GM19438 (cell line): Measurements from ENCODE around the gene SWAP70.

Experiments used
- ATAC-seq: cut with Tn5 transposase; IDR thresholded peaks from one replicate; pipeline ENCODE4 v1.9.1; 2021; ENCODE audit warnings: low read depth; ENCODE audit not compliant: unreplicated experiment

The SWAP70 gene

GRCh38 chr11:9651481-9651880 is 12.4 kb upstream of the SWAP70 start:
- ATAC-seq: no peak

DNA sequence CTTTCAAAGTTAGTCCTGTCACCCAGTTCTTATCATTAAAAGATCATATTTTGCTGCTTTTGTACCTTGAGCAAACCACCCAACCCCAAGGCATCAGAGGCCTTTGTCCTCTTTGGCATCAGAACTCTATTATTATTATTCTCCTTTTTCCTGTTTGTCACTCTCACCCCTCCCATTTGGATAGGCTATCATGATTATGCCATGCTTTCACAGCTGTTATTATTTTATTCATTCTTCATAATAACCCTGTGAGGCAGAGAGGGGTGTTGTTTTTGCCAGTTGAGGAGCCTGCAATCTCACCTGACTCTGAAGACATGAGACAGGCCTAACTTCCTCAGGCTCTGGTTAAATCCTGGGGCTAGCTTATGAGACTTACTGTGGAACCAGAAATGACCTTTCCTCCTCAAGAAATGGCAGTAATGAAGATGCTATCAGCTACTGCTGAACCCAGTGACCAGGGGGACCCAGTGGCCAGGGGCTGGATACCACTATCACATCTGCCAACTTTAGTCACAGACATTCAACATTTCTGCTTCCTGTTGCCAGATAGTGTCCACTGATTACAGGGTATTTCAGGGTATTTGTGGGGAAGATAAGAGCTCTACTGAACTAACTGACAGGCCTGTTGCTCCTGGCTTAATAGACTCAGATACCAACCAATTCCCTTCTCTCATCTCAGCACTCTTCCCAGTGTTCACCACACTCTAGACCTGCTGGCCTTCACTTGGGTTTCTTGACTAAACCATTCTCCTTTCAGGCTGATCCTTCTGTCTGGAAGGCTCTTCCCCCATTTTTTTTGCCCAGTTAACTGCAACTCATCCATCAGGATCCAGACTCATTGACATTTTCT is 11.8 kb upstream of the SWAP70 start:
- no peak for ATAC-seq

DNA sequence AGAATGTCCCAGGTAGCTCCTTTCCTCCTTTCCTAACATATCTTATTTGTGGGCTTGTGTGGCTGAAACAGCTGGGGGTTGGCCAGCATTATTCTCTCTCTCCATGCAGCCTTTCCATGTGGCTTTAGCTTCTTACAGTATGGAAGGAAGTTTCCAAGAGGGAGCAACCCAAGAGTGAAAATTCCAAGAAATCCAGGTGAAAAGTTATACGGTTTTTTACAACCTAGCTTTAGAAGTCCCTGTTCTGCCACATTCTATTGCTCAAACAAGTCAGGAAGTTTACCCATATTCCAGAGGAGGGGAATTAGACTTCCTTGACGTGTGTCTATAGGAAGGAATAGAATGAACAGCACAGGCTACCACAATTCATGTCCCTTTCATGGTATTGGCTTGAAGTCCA is 10.0 kb upstream of the SWAP70 start:
- no peak for ATAC-seq

- ATAC-seq: no peak
Measured at GRCh38 chr11:9656864-9657263, 7.0 kb upstream of the SWAP70 start.

DNA sequence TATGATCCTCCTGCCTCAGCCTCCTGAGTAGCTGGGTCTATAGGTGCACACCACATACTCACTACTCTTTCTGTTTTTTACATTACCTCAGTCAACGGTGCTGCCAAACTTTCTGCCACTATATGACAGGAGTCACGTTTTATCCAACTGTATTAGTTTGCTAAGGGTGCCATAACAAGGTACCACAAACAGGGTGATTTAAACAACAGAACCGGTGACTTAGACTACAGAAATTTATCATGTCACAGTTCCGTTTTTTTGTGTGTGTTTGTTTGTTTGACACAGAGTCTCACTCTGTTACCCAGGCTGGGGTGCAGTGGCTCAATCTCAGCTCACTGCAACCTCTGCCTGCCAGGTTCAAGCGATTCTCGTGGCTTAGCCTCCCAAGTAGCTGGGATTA is 6.3 kb upstream of the SWAP70 start:
- ATAC-seq: no peak

- no peak for ATAC-seq
Measured at GRCh38 chr11:9660886-9661285, 3.0 kb upstream of the SWAP70 start.

GRCh38 chr11:9662273-9662672 is 1.6 kb upstream of the SWAP70 start:
- ATAC-seq: no peak

- peak; percentile 47 for ATAC-seq
Measured at GRCh38 chr11:9664276-9665171, 647 bp downstream of the SWAP70 start.

GRCh38 chr11:9665749-9666148 is 1.9 kb downstream of the SWAP70 start:
- no peak for ATAC-seq

DNA sequence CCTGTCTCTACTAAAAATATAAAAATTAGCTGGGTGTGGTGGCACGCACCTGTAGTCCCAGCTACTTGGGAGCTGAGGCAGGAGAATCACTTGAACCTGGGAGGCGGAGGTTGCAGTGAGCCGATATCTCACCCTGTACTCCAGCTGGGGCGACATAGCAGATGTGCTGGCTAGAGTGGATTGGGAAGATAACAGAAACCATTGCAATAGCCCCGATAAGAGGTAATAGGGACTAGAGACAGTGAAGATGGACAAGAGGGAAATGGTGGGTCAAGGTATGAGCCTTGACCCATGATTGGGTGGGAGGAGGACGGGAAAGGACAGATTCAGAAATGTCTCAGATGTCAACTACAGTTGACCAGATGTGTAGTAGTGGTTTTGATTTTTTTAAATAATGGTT is 6.1 kb downstream of the SWAP70 start:
- ATAC-seq: no peak

DNA sequence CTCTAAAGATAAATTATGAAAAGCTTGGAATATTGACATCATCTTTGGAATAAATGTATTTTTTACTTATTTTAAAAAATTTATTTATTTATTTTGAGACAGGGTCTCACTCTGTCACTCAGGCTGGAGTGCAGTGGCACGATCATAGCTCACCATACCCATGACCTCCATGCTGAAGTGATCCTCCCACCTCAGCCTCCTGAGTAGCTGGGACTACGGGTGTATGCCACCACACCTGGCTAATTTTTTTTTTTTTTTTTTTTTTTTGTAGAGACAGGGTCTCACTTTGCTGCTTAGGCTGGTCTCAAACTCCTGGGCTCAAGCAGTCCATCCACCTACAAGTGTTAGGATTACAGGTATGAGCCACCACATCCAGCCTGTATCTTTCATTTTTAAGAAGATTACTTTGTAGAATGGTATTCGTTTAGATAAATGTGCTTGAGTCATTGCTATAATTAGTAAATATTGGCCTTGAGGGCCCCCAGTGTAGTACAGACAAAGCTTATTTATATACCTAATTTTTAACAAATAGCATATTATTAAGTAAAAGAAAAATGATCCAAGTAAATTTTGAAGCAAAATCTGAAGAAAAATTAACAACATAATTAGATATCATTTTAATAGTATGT is 8.5 kb downstream of the SWAP70 start:
- ATAC-seq: no peak

GRCh38 chr11:9672918-9673317 is 9.0 kb downstream of the SWAP70 start:
- ATAC-seq: no peak

DNA sequence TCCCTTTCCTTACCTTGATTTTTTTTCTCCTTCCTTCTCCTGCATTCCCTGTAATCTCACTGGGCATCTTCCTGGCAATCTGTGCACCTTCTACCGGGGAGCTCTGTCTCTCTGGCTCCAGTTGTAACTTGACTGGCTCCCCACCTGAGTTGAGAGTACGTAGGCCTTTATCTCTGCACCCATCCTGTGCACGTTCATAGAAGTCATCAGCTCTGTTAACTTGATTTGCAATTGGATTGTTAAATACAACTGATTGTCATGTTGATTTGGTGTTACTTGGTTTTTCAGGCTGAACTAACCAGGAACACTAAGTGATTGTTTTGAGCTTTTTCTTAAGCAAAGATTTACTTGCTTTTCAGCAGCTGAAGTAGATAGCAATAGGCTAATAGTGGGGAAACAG is 11.8 kb downstream of the SWAP70 start:
- ATAC-seq: no peak

GRCh38 chr11:9677951-9678350 is 14.1 kb downstream of the SWAP70 start:
- ATAC-seq: no peak

DNA sequence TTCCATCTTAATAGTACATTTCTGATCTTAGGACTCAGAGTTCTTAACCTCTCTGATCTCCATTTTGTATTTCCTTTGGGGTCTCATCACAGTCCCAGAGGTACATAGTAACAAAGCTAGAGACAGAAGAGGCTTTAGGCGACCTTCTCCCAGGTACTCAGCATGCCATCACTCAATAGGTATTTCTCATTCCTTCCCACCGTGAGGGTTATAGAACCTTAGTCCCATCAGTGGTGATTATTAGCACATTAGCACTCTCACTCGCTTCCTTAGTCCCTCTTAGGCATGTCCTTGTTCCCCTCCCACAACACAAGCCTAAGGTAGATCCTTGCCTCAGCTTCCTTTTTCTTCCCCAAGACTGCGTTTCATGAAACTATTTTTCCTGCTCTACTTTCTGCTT is 14.7 kb downstream of the SWAP70 start:
- no peak for ATAC-seq

DNA sequence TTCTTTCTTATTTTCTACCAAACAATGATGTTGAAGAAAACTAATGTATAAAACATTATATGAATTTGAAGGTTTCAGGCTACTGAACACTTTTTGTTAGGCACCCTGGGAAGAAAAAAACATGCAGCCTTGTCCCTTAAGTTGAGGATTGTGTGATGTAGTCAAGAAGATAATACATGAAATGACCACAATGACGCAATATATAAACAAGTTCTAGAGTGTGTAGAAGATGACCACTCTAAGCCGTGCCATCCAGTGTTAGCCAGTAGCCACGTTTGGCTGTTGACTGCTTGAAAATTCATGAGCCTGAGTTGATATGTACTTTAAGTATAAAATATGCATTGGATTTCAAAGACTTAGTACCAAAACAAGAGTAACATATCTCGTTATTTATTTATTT is 16.2 kb downstream of the SWAP70 start:
- ATAC-seq: no peak

DNA sequence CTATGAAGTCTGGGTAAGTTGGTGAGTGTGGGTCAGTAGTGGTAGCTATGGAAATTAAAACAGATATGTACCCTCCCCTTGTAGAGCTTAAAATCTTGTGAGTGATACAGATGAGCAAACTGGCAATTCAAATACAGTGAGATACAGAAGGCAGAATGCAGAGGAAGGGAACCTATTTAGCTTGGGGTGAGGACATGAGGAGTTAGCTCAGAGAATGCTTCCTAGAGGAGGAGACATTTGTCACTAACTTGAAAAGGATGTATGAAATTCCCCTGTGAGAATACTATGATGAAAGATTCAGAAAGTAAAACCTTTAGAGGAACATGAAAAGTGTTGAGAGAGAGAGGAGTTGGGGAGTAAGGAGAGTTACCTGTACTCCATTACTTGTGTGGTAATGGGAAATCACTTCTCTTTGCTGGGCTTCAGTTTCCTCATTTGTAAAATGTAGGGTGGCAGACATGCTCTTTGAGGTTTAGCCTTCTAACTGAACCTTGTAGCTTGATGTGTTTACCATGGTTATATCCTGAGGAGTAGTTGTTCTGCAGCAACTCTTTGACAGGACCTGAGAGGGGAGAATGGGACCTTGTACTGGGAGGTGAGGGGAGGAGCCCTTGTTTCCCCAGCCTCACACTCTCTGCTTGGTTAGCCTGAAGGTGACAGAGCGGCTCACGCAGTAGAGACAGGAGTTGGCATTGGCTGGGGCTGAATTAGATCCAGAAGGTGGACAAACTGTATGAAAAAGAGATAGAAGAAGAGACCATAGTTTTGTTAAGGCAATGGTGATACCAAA is 17.9 kb downstream of the SWAP70 start:
- peak; percentile 39 for ATAC-seq

DNA sequence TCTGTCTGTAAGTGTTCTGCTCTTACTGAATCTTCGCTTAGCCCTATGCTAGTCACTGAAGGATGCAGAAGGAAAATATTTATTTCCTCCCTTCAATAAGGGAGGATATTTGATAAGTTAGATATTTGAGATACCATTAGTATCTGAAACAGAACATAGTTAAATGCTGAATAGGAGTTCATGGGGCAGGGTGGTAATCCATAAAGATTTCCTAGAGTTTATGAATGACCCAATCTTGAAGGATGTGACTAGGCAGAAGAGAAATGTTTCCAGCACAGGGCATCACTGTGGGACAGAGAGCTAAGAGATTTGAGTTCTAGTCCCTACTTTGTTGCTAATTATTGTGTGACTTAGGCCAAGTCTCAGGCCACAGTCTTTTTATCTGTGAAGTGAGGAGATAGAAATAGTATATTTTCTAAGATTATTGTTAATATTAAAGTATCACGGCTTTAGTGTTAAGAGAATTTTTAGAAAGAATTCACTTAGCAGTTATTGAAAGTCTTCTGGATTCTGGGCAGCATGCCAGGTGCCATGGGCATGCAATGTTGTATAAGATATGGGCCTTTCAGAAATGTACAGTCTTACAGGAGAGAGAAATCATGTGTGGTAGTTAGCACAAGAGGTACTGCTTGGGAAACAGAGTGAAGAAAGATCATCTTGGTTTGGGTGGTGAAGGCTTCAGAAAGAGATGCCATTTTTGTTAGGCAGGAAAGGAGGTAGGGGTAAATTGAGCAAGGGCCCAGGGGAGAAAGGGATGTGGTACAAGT is 24.0 kb downstream of the SWAP70 start:
- no peak for ATAC-seq

GRCh38 chr11:9688716-9689511 is 25.0 kb downstream of the SWAP70 start:
- ATAC-seq: peak; percentile 84
